HG03469 (cell line): Measurements from ENCODE around the gene PAK4.
"Not testable (repeated sequence)": the region's sequence is repeated elsewhere in the genome, so short reads cannot be mapped to it uniquely, and the experiment has no call there.

Experiments used
- ATAC-seq: cut with Tn5 transposase; IDR thresholded peaks from one replicate; pipeline ENCODE4 v1.9.1; 2021; ENCODE audit warnings: mild to moderate bottlenecking, moderate library complexity, moderate number of reproducible peaks; ENCODE audit not compliant: unreplicated experiment

PAK4 gene

GRCh38 chr19:39099341-39099740 is 26.2 kb upstream of the PAK4 start:
- no peak for ATAC-seq

DNA sequence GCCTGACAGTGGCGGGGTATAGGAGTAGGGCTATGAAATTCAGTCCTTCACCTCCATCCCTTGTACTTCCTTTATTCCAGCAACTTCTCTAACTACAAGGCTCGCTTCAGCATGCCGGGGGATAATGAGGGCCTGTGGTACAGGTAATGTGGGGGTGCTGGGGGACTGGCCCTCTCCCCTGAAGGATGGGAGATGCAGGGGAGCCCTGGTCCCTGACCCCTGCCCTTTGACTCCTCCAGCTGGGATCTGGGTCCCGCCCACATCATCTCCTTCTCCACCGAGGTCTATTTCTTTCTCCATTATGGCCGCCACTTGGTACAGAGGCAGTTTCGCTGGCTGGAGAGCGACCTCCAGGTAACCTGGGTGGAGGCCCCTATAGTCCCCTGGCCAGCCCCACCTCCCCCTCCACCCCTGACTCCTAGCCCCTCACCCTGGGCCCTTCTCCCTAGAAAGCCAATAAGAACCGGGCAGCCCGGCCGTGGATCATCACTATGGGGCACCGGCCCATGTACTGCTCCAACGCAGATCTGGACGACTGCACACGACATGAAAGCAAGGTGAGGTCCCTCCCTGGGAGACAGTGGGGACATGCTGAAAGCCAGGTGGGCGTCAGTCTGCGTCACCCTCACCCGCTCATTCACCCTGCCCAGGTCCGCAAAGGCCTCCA is 25.0 kb upstream of the PAK4 start:
- no peak for ATAC-seq

- no peak for ATAC-seq
Observed at GRCh38 chr19:39103151-39103550, 22.4 kb upstream of the PAK4 start.

DNA sequence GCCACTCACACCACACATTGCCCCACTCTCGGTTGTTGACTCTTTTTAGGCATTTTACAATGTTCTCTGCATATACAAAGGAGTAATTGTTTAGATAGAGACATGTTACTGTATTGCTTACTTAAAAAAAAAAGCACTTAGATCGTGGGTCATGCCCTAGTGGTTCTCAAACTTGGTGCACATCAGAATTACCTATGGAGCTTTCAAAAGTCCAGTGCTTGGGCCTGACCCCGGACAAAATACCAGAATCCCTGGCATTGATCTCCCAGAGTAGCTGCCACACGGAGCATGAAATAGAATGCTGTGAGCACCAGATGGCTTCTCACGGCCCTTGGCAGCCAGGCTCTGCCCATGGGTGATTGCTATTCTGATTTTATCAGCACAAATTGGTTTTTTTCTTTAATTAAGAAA is 21.4 kb upstream of the PAK4 start:
- ATAC-seq = no peak

- ATAC-seq = no peak
Observed at GRCh38 chr19:39106194-39106593, 19.4 kb upstream of the PAK4 start.

DNA sequence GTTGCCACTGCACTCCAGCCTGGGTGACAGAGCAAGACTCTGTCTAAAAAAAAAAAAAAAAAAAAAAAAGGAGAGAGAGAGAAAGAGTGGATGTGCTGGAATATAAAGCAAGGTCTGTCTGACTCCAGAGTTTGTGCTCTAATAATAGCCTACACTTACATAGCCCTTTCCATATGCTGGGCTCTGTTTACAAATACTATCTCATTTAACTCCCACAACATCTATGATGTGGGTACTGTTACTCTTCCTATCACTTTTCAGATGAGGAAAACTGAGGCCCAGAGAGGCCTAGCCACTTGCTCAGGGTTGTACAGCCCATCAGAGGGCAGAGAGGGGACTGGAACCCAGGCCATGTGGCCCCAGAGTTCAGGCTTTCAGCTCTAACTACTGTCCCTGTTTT is 15.9 kb upstream of the PAK4 start:
- ATAC-seq = no peak

DNA sequence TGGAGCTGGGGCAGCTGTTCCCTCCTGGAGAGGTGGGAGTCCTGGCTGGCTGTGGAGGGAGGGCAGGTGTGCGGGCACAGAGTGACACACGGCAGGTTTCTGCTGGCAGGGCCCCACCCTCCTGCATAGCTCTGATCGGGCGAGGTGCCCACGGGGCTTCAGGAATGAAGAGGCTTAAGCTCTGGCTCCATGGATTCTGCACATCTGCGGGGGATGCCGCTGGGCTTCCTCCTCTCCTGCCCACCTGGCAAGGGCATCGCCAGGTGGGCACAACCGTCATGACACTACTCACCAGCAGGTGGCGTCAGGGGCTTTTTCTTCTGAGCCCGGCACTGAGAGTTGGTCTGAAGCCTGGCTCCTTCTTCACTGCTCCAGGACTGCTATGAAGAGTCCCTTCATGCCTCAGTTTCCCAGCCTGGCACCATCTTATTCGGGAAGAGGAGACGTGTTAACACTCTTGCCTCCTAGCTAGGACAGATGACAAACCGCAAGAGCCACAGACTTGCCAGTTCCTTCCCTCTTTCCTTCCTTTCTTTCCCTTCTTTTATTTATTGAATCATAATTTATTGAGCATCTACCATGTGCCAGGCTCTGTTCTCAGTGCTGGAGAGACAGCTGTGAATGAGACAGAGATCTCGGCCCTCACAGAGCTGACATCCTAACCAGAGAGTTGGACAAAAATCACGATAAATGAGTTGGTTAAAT is 15.2 kb upstream of the PAK4 start:
- ATAC-seq = no peak

DNA sequence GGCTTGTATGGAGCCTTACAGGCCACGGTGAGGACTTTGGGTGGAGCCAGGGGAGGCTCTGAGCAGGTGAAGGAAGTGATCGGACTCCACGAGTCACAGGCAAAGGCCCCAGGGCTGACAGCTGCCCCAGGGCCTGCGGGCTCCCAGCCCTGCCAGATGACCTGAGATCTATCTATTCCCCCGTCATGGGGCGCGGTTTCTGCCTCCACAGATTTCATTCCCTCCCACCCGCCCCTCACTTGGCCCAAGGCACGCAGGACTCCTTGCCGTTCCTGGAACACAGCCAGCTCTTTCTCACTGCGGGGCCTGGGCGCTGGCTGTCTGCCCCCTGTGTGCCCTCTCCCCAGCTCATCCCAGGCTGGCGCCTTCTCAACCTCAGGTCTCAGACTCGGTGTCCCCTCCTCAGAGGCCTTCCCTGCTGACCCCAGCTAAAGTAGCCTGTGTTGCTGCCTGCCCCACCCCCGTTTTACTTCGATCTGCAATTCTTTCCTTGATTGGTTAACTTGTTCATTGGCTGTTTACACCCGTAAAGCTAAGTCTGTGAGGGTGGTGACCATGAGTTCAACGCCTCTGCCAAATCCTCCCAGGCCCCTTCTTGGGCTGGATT is 13.9 kb upstream of the PAK4 start:
- no peak for ATAC-seq

DNA sequence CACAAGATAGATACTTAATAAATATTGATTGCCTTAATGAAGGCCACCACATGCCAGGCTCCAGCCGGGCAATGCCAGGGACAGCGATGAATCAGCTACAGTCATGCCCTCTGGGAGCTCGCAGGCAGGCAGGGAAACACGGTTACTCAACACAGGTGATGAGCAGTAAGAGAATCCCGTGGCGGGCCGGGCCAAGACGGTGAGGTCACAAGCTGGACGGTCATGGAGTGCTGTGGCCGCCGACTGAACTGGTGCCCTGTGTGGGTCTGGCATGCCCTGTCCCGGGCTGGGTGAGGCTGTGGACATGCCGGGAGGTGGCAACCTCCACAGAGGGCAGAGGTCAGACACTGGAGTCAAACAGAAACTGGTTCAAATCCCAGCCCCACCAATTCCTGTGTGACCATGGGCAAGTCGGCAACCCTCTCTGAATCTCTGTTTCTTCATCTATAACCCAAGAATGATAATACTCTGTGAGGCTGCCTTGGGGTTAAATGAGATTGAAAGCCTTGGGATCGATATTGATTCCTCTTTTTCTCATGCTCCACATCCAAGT is 13.2 kb upstream of the PAK4 start:
- ATAC-seq = no peak

DNA sequence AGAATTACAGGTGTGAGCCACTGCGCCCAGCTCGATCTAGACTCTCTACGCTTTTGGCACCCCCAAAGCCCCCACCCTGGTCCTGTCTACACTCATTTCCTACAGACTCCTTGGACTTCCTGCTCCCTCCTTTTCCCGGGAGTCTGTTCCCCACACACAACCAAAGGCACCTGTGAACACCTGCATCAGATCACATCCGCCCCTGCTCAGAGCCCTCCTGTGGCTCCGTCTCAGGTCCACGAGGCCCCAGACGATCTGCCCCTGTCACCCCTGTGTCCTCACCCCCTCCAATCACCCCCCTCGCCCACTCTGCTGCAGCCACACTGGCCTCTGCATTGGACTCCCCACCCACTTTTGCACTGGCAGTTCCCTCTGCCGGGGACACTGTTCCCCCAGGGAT is 12.4 kb upstream of the PAK4 start:
- ATAC-seq = no peak

DNA sequence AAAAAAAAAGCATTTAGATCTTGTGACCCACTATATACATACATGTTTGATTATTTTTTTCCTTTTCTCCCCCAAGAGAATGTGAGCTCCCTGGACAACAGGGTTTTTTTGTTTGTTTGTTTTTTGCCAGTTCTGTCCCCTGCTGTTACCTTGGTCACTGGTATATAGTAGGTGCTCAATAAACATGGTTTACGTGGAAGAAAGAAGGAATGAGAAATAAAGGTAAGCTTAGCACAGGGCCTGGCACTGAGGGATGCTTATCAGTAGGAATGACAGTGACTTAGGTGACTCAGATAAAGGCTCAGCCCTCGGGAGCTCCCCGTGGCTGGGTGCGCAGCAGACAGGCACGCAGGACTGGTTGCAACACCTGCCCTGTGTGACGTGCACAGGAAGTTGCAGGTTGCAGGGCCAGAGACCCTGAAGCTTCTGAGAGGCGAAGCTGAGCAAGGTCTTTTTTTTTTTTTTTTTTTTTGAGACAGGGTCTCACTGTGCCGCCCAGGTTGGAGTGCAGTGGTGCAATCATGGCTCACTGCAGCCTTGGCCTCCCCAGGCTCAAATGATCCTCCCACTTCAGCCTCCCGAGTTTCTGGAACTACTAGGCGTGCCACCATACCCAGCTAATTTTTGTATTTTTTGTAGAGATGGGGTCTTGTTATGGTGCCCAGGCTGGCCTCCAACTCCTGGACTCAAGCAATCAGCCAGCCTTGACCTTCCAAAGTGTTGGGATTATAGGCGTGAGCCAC is 10.3 kb upstream of the PAK4 start:
- no peak for ATAC-seq

DNA sequence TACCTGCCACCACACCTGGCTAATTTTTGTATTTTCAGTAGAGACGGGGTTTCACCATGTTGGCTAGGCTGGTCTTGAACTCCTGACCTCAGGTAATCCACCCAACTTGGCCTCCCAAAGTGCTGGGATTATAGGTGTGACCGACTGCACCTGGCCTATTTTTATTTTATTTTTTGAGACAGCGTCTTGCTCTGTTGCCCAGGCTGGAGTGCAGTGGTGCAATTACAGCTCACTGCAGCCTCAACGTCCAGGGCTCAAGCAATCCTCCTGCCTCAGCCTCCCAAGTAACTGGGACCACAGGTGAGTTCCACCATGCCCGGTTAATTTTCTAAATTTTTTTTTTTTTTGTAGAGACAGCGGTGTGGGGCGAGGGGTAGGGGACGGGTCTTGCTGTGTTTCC is 8.6 kb upstream of the PAK4 start:
- ATAC-seq = not testable (repeated sequence)

GRCh38 chr19:39119830-39120229 is 5.8 kb upstream of the PAK4 start:
- ATAC-seq = no peak

DNA sequence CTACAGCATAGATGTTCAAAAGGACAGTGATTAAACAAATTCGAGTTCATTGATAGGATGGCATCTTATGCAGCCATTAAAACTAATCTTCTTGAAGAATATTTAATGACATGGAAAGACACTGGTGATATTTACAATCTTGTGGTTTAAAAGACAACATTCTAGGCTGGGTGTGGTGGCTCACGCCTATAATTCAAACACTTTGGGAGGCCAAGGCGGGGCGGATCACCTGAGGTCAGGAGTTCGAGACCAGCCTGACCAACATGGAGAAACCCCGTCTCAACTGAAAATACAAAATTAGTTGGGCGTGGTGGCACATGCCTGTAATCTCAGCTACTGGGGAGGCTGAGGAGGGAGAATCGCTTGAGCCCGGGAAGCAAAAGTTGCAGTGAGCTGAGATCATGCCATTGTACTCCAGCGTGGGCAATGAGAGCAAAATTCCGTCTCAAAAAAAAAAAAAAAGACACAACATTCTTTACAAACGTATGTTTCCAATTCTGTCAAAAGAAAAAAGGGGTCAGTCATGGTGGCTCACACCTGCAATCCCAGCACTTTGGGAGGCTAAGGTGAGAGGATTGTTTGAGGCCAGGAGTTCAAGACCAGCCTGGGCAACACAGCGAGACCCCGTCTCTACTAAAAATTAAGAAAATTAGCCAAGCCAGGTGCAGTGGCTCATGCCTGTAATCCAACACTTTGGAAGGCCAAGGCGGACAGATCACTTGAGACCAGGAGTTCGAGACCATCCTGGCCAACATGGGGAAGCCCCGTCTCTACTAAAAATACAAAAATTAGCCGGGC is 2.5 kb upstream of the PAK4 start:
- no peak for ATAC-seq

GRCh38 chr19:39124136-39124764 is 1.3 kb upstream of the PAK4 start:
- no peak for ATAC-seq

- ATAC-seq = no peak
Observed at GRCh38 chr19:39125199-39125553, 410 bp upstream of the PAK4 start.

DNA sequence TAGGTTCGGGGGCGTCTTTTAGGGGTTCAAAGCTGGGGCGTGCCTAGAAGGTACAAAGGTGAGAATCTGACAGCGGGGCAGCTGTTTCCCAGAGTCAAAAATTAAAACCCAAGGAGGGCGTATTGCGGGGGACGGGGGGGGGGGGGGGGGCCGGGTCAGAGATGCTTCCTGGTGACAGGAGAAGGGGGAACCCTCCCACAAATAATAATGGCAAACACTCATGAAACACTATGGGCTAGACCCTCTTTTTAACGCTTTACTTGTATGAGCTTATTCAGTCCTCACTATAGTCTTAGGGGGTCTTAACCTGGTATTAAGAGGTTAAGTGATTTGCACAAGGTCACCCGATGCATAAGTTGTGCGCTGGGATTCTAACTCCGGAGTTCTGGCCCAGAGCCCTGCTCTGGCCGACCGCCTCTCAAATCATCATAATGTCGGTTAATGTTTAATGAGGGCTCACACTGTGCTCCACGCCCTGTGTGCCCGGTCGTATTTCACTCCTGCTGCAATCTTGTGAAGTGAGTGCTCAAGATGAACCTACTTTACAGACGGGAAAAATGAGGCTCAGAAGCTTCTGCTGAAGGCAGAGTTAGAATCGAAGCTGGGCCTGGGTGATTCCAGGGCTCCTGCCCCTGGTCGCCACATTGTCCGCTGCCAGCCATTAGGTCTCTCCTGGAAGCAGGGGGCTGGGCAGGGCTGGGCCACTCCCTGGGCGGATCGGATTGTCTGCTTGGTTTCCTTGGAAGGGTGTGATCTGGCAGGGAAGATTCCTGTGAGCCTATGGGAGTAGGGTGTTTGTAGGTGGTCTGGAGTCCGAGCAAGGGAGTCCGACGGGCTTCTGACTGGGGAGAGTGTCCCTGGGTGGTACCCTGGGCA is 964 bp downstream of the PAK4 start:
- no peak for ATAC-seq

DNA sequence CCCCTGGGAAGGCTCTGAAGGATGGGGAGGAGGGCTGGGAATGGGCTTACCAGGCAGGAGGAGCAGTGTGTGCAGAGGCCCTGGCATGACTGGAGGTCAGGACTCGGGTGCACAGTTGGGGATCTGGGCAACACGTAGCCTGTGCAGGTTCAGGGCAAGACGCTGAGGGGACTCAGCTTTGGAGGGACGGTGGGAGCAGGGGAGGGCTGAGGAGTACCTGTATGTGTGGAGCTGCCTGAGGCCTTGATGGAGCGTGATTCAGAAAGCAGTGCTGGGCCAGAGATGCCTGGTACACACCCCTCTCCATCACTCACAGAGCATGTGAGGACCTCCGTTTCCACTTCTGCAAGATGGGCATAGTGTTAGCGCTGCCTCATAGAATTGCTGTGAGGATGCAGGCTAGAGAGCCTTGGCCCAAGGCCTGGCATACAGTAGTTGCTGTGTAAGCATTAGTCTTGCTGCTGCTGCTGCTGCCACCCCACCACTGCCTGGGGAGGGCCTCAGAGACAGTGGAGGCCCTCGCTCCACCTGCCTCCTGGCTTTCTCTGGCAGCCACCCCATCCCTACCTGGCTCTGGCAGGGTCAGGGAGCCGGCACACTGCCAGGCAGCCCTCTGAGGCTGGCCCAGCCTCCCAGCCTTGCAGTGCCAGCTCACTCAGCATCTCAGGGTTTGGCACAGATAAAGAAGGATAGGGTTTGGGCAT is 2.4 kb downstream of the PAK4 start:
- ATAC-seq = no peak
